Measurements from ENCODE around the gene ARHGEF25. TPM values are rescaled to one million over a fixed set of nuclear protein-coding genes. Genes with fewer than 3 reads are reported as not detected.

ARHGEF25 gene
- total and polyA plus RNA-seq, 2 of the 4 experiments (the other 2 are of a cell fraction): 6.3 to 17.9 TPM

DNA sequence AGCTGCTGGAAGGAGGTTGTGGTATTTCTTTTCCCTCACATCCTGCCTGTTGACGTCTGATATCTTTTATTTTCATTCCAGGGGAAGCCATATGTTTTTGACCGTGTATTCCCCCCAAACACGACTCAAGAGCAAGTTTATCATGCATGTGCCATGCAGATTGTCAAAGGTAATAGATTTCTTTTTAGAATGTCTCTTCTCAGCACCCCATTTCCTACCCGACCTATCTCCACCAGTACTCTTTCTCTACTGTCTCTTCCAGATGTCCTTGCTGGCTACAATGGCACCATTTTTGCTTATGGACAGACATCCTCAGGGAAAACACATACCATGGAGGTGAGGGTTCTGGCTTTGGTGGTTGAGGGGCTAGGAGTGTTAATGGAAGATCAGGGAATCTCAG lies 47.9 kb upstream of the ARHGEF25 start:
- no peak overlapping the region for H3K18ac ChIP-seq (ENCODE audit: low read depth, low read length)
- H3K27me3 ChIP-seq (ENCODE audit: control insufficient read depth, insufficient read depth, low read length): peaks cover 13% of the 10 kb centered on the region
- intact Hi-C loops (cut with micrococcal nuclease): loop anchor here (10.0 kb wide), 1 partner anchor 1301 kb away; no protein-coding TSS in a partner anchor
- no peak overlapping the region for H3K56ac ChIP-seq (ENCODE audit: extremely low read depth, insufficient read depth, low read length)
- no peak overlapping the region for H2BK5ac ChIP-seq (ENCODE audit: low read depth, low read length, poor library complexity, severe bottlenecking)
- H3K9me3 ChIP-seq (ENCODE audit: control insufficient read depth, insufficient read depth, low read length): no peaks in the 10 kb centered on the region
- no CpG with 5 or more reads among the region's 4 CpGs for WGBS, 2 experiments (ENCODE audit: extremely low coverage in 2 of 2, insufficient read length in 1 of 2)
- no peaks in the 10 kb centered on the region for H3K9me1 ChIP-seq (ENCODE audit: insufficient read depth, low read length)
- no peak overlapping the region for H3K27ac ChIP-seq (ENCODE audit: insufficient read depth, low read length)
- in situ Hi-C loops (cut with MboI; ENCODE audit: low sequenced_read_pairs): no loop called here
- no peak overlapping the region for H3K9ac ChIP-seq (ENCODE audit: low read depth, low read length)
- H4K8ac ChIP-seq (ENCODE audit: low read depth in 2 of 2, low read length in 2 of 2): no peak overlapping the region
- H3K23ac ChIP-seq (ENCODE audit: low read depth, low read length): no peak overlapping the region
- H2AK9ac ChIP-seq (replicated peaks; ENCODE audit: low read depth, low read length, poor library complexity): no peak overlapping the region
- H2AK5ac ChIP-seq (ENCODE audit: low read depth, low read length): no peak overlapping the region
- no peak overlapping the region for H3K14ac ChIP-seq (replicated peaks; ENCODE audit: low read depth, low read length)
- H2AFZ ChIP-seq (replicated peaks; ENCODE audit: low read length, poor library complexity): no peak overlapping the region
- H2BK120ac ChIP-seq (ENCODE audit: low read depth, low read length): no peak overlapping the region
- no peak overlapping the region for H2BK20ac ChIP-seq (ENCODE audit: low read depth, low read length)
- H4K91ac ChIP-seq (ENCODE audit: insufficient read depth, low read depth, low read length): no peak overlapping the region
- CTCF ChIA-PET: no interaction called here
- no peaks in the 10 kb centered on the region for H4K20me1 ChIP-seq (ENCODE audit: insufficient read depth, low read length)
- ATAC-seq (ENCODE audit: low read depth) (no peak), DNase-seq (no peak)
- no peaks in the 10 kb centered on the region for H3K4me1 ChIP-seq (ENCODE audit: control insufficient read depth, insufficient read depth, low read length)
- H3K4me3 ChIP-seq (ENCODE audit: insufficient read depth, low read depth, low read length): no peak overlapping the region
- H3K4me2 ChIP-seq (ENCODE audit: low read depth, low read length): no peak overlapping the region
- no peak overlapping the region for H4K5ac ChIP-seq (ENCODE audit: low read depth, low read length)
- POLR2A ChIA-PET (ENCODE audit: unreplicated experiment): no interaction called here
- no peak overlapping the region for H2BK15ac ChIP-seq (ENCODE audit: low read depth, low read length)
- dilution Hi-C loops (cut with HindIII; ENCODE audit: low sequenced_read_pairs, unreplicated experiment): loop anchor here (25.0 kb wide), 1 partner anchor 99 kb away; no protein-coding TSS in a partner anchor
- TF ChIP-seq NFE2L2 (IDR thresholded peaks at IDR 0.05; ENCODE audit: low read depth, low read length) (no peak), MAZ (IDR thresholded peaks at IDR 0.05; ENCODE audit: borderline replicate concordance, low read depth, low read length) (no peak), POLR2A (IDR thresholded peaks at IDR 0.05; ENCODE audit: low read depth, low read length) (no peak), MXI1 (IDR thresholded peaks at IDR 0.05; ENCODE audit: borderline replicate concordance, low read depth, low read length) (no peak), RCOR1 (IDR thresholded peaks at IDR 0.05; ENCODE audit: insufficient replicate concordance, low read length) (no peak), FOS (IDR thresholded peaks at IDR 0.05; ENCODE audit: low read depth, low read length) (no peak), MAFK (IDR thresholded peaks at IDR 0.05; ENCODE audit: low read depth, low read length) (no peak), SMC3 (IDR thresholded peaks at IDR 0.05; ENCODE audit: low read depth, low read length) (no peak)
- TF ChIP-seq, protein P1, sequence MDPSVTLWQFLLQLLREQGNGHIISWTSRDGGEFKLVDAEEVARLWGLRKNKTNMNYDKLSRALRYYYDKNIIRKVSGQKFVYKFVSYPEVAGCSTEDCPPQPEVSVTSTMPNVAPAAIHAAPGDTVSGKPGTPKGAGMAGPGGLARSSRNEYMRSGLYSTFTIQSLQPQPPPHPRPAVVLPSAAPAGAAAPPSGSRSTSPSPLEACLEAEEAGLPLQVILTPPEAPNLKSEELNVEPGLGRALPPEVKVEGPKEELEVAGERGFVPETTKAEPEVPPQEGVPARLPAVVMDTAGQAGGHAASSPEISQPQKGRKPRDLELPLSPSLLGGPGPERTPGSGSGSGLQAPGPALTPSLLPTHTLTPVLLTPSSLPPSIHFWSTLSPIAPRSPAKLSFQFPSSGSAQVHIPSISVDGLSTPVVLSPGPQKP (IDR thresholded peaks at IDR 0.05; ENCODE audit: borderline replicate concordance, low read depth, low read length): no peak
- TF ChIP-seq, protein P2, sequence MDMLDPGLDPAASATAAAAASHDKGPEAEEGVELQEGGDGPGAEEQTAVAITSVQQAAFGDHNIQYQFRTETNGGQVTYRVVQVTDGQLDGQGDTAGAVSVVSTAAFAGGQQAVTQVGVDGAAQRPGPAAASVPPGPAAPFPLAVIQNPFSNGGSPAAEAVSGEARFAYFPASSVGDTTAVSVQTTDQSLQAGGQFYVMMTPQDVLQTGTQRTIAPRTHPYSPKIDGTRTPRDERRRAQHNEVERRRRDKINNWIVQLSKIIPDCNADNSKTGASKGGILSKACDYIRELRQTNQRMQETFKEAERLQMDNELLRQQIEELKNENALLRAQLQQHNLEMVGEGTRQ (IDR thresholded peaks at IDR 0.05; ENCODE audit: low read depth, low read length): no peak
- H3K4ac ChIP-seq (ENCODE audit: low read depth, low read length): no peak overlapping the region
- H3K36me3 ChIP-seq (ENCODE audit: control insufficient read depth, insufficient read depth, low read length): no peaks in the 10 kb centered on the region
- BruUV-seq (replicated peaks): no TSS peak
- no peaks in the 10 kb centered on the region for H3K79me1 ChIP-seq (ENCODE audit: low read depth in 1 of 2, low read length in 2 of 2)

Measured in IMR-90 (cell line).